ENCODE data around the gene PRAMEF1.

GRCh38 chr1:12799730-12800129, 8.5 kb downstream of the PRAMEF1 start:
- TF ChIP-seq RAD21 (IDR thresholded peaks at IDR 0.05; ENCODE audit: low read length) (no peak), CTCF (conservative IDR thresholded peaks at IDR 0.05; ENCODE audit: low read depth, low read length) (no peak), USF2 (IDR thresholded peaks at IDR 0.05; ENCODE audit: low read depth, low read length) (no peak), RCOR1 (IDR thresholded peaks at IDR 0.05; ENCODE audit: insufficient replicate concordance, low read length) (no peak), POLR2A (IDR thresholded peaks at IDR 0.05; ENCODE audit: low read depth, low read length) (no peak), CHD1 (IDR thresholded peaks at IDR 0.05; ENCODE audit: low read depth, low read length) (no peak), SMC3 (IDR thresholded peaks at IDR 0.05; ENCODE audit: low read depth, low read length) (no peak), FOS (IDR thresholded peaks at IDR 0.05; ENCODE audit: low read depth, low read length) (no peak), MAFK (IDR thresholded peaks at IDR 0.05; ENCODE audit: low read depth, low read length) (no peak), CEBPB (IDR thresholded peaks at IDR 0.05; ENCODE audit: low read depth, low read length) (no peak), ELK1 (IDR thresholded peaks at IDR 0.05; ENCODE audit: borderline replicate concordance, low read depth, low read length) (no peak), NFE2L2 (IDR thresholded peaks at IDR 0.05; ENCODE audit: low read depth, low read length) (no peak), BHLHE40 (IDR thresholded peaks at IDR 0.05; ENCODE audit: low read depth, low read length) (no peak), RFX5 (IDR thresholded peaks at IDR 0.05; ENCODE audit: low read depth, low read length) (no peak)

Measured in IMR-90 (cell line).